T-helper 1 cell treated with Interleukin-12 subunit alpha and Interleukin-12 subunit beta and Interleukin-4 antibody, amounts not matched to agents 30 μg/mL and 1 μg/mL, for 36 hours (primary cell): ENCODE results near the gene ACTR1B.
"Not testable (repeated sequence)": the region's sequence is repeated elsewhere in the genome, so short reads cannot be mapped to it uniquely, and the experiment has no call there.

Experiments used
- H3K27ac Mint-ChIP-seq: one replicate; pipeline ENCODE4 v1.8.0; 2021; ENCODE audit warnings: mild to moderate bottlenecking, mixed read lengths
- H3K27me3 Mint-ChIP-seq: one replicate; pipeline ENCODE4 v1.8.0; 2021; ENCODE audit warnings: low read depth, mixed read lengths
- H3K36me3 Mint-ChIP-seq: one replicate; pipeline ENCODE4 v1.8.0; 2021; ENCODE audit warnings: low read depth, mixed read lengths
- H3K4me1 Mint-ChIP-seq: one replicate; pipeline ENCODE4 v1.8.0; 2021; ENCODE audit warnings: low read depth, mixed read lengths
- H3K4me3 Mint-ChIP-seq: one replicate; pipeline ENCODE4 v1.8.0; 2021; ENCODE audit warnings: mild to moderate bottlenecking, moderate library complexity, mixed read lengths
- H3K9me3 Mint-ChIP-seq: one replicate; pipeline ENCODE4 v1.8.0; 2021; ENCODE audit warnings: mixed read lengths

Gene ACTR1B

DNA sequence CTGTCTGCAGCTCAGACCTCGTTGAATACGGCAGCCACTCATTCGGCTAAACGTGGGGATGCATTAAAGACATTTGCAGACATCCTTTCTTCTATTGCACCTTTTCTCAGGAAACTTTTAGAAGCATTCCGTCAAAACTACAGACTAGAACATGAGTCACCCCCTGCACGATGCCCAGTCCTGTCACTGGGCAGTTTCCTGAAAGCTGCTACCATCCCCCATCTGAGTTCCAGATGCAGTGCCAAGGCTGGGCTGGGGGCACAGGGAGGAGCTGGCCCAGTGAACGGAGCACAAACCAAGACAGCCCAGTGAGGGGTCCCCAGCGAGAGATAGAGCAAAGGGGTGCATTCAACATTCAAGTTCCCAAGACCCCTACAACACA, 37.8 kb downstream of the ACTR1B start:
- not testable (repeated sequence) for H3K4me1 Mint-ChIP-seq, H3K27ac Mint-ChIP-seq, H3K36me3 Mint-ChIP-seq, H3K4me3 Mint-ChIP-seq, H3K9me3 Mint-ChIP-seq
- H3K27me3 Mint-ChIP-seq, result peaks cover 21% of the 10 kb centered on the region

DNA sequence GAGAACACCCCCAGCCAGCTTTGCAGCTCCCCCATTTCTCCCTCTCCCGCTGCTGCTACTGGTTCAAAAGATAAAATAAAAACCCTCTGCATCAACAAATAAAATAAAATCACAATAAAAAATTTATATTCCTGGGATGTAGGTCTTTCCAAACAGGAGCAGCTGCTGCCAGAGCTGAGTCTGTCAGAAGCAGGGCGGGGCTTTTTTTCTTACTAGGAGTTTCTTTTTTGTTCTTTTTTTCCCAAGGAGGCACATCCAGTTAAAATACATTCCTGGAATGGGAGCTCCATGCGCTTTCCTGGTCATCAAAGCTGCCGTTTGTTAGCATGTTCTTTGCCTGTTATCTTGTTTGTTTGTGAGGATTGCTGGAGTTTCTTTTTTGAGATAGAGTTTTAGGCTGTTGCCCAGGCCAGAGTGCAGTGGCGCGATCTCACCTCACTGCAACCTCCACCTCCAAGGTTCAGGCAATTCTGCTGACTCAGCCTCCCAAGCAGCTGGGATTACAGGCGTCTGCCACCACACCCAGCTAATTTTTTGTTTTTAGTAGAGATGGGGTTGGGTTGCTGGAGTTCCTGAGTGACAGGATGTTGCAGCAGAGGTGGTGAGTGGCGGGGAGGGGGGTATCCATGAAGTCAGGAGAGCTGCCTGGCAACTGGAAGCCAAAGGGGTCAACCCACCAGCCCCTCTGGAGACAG, 38.3 kb downstream of the ACTR1B start:
- H3K27me3 Mint-ChIP-seq, result peaks cover 16% of the 10 kb centered on the region
- not testable (repeated sequence) for H3K4me3 Mint-ChIP-seq, H3K9me3 Mint-ChIP-seq, H3K27ac Mint-ChIP-seq, H3K4me1 Mint-ChIP-seq, H3K36me3 Mint-ChIP-seq

DNA sequence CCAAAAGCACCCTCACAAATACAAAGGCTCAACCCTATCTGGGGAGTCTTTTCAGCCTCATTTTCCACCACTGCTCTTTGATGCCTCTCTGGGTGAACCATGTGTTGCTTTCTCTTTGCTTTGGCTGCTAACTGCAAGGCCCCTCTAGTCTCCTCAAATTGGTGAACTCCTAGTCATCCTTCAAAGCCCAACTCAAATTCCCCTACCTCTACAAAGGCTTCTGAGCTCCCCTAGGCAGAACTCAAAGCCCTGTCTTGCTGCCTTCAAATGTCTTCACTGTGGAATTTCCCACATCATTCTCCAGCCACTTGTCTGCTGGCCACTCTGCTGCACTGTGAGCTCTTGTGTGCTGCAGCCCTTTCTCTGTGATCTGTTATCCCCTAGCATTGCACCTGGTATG, 40.9 kb downstream of the ACTR1B start:
- not testable (repeated sequence) for H3K36me3 Mint-ChIP-seq, H3K4me3 Mint-ChIP-seq, H3K27me3 Mint-ChIP-seq, H3K27ac Mint-ChIP-seq, H3K4me1 Mint-ChIP-seq, H3K9me3 Mint-ChIP-seq

DNA sequence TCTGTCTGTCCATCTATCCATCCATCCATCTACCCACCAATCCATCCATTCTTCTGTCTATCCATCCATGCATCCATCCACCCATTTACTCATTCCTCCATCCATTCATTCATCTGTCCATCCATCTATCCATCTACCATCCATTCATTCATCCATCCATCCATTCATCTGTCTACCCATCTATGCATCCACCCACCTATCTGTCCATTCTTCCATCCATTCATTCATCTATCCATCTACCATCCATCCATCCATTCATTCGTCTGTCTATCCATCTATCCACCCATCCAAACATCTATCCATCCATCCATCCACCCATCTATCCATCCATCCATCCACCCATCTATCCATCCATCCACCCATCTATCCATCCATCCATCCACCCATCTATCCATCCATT, 43.4 kb downstream of the ACTR1B start:
- H3K27me3 Mint-ChIP-seq, H3K4me3 Mint-ChIP-seq, H3K36me3 Mint-ChIP-seq, H3K4me1 Mint-ChIP-seq, H3K9me3 Mint-ChIP-seq, H3K27ac Mint-ChIP-seq: not testable (repeated sequence)

DNA sequence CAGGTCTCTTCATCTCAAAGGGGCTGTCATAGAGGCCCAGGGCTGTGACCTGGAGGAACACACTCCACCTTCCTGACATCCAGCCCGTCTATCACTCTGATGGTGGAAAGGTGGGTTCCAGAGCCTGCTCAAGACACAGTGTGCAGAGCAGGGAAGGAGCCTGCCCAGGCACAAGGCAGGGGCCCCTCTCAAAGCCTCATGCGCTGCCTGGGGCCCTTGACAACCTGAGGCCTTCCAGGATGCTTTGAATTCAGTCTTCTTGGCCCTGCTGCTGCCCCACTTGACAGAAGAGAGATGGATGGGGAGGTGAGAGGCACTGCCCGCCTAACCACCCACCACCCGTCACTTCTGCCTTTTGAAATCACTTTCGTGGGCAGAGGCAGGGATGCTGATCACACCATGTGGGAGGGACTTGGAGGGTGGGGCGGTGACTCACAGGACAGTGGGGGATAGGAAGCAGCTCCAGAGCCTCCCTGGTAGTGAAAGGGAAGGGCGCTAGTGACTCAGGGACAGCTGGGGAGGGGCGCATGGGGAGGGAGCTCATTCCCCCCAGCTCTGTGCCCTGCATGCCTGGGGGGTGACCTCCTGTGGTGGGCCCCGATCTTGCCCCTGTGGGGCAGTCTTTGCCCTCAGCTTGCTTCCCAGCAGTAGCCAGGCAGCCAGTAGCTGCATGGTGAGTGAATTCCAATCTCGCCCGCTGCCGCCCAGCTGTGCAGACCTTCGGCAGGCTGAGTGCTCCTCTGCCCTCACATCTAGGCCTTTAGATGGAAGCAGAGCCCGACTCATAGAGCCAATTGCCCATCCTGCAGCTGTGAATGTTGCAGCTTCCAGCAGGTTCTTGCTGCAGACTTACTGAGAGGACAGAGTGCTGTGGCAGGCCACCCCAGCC, 44.7 kb downstream of the ACTR1B start:
- not testable (repeated sequence) for H3K27ac Mint-ChIP-seq, H3K27me3 Mint-ChIP-seq, H3K4me1 Mint-ChIP-seq, H3K9me3 Mint-ChIP-seq, H3K36me3 Mint-ChIP-seq, H3K4me3 Mint-ChIP-seq

DNA sequence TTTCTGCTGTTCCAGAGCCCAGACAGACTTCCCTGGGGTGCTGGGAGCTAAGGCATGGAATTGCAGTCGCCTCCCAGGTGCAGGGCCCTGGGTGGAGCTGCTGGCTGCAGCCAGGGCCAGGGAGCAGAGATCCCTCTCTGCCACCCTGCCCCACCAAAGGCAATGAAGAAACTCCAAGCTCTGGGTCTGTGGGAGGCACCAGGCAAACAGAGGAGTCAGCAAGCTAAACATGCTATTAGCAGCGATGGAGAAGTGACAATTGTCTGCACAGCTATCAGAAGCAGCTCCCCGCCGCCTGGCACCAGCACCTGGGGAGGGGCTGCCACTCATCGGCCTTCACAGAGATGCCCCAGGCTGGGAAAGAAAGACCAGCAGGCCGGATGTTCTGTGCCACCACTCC, 45.9 kb downstream of the ACTR1B start:
- no peak overlapping the region for H3K4me3 Mint-ChIP-seq
- no peaks in the 10 kb centered on the region for H3K36me3 Mint-ChIP-seq
- H3K4me1 Mint-ChIP-seq, result no peaks in the 10 kb centered on the region
- no peak overlapping the region for H3K27ac Mint-ChIP-seq
- H3K27me3 Mint-ChIP-seq, result no peaks in the 10 kb centered on the region
- no peaks in the 10 kb centered on the region for H3K9me3 Mint-ChIP-seq

DNA sequence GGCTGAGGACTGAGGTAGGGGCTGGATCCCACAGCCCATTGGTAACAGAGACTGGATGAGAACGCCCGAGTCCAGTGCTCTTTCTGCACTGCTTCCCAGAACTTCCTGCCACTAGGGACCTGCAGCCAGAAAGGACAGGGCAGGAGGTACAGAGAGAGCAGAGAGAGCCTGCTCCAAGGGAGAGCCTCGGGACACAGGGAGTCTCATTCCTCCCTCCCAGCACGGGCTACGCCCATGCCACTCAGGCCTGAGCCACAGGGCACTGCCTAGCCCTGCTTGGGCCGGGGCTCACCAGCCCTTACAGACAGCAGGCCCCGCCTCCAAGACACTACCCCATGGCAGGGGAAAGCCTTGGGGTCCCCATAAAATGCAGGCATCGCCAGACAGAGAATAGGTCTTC, 48.1 kb downstream of the ACTR1B start:
- H3K9me3 Mint-ChIP-seq, H3K4me1 Mint-ChIP-seq, H3K36me3 Mint-ChIP-seq, H3K27me3 Mint-ChIP-seq, H3K4me3 Mint-ChIP-seq, H3K27ac Mint-ChIP-seq: not testable (repeated sequence)

DNA sequence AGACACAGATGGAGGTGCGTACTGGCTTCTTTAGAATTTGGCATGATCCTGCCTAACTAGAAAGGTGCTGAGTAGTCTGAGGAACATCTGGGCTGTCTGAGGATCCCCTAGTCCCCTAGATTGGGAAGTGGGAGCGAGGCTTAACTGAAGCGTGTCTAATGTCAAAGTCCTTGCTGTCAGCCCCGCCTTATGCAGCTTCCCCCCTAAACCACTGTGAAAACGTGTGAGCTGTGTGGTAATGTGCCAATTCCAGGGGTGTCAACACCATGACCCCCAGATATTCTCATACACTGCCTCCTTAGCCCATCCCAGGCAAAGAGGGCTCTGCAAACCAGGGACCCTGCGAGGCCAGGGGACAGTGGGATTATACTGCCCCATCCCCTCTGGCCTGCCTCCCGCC, 51.9 kb downstream of the ACTR1B start:
- not testable (repeated sequence) for H3K36me3 Mint-ChIP-seq, H3K4me3 Mint-ChIP-seq, H3K27ac Mint-ChIP-seq, H3K27me3 Mint-ChIP-seq, H3K4me1 Mint-ChIP-seq, H3K9me3 Mint-ChIP-seq

DNA sequence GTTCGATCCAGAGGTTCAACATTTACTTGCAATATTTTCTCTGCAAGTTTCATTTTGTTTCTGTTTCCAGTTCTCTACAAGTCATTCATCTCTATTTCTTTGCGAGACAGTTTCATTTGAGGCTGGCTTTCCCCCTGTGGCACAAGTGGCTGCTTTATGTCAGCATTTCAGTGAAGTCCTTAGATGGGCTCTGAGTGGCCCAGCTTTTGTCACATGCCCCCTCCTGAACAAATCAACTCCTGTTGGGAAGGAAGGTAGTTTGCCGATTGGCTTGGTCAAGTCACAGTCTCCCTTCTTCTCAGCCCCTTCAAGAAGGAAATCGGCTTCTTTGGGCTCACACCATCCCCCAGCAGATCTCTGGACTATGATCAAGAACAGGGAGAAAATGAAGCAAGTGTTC, 55.1 kb downstream of the ACTR1B start:
- H3K4me1 Mint-ChIP-seq, H3K27me3 Mint-ChIP-seq, H3K27ac Mint-ChIP-seq, H3K9me3 Mint-ChIP-seq, H3K36me3 Mint-ChIP-seq, H3K4me3 Mint-ChIP-seq: not testable (repeated sequence)
